A549 (cell line): ENCODE data around the gene ZFP57.
A peak's percentile ranks its signal among the peaks of the same experiment; 100 is the strongest.
"Not testable (repeated sequence)": the region's sequence is repeated elsewhere in the genome, so short reads cannot be mapped to it uniquely, and the experiment has no call there.

Source experiments
- BHLHE40 ChIP-seq: IDR thresholded peaks from 2 replicates; pipeline ENCODE4 v1.6.1; 2012; ENCODE audit warnings: low read depth, low read length, inconsistent platforms
- CEBPB ChIP-seq, 2 experiments: fragments of >200 bp in 1 of 2; sonication (Bioruptor Twin) in 1 of 2; formaldehyde crosslinking in 1 of 2; IDR thresholded peaks; 2 replicates each; pipeline ENCODE4 v1.6.1; 2012 to 2016
- CHD2 ChIP-seq: fragments of 150-350 bp; IDR thresholded peaks from 2 replicates; pipeline ENCODE4 v1.6.1; 2014; ENCODE audit warnings: low read length; ENCODE audit not compliant: partially characterized antibody
- CTCF ChIP-seq: fragments of >200 bp; sonication (Bioruptor Twin); formaldehyde crosslinking; IDR thresholded peaks from 3 replicates; pipeline ENCODE4 v1.5.1; 2016
- EP300 ChIP-seq, 2 experiments: fragments of >200 bp; sonication (Bioruptor Twin); formaldehyde crosslinking; IDR thresholded peaks; 2 replicates in 1 of 2; 3 replicates in 1 of 2; pipeline ENCODE4 v1.6.1; 2016 to 2017
- POLR2A ChIP-seq: IDR thresholded peaks from 2 replicates; pipeline ENCODE4 v1.6.1; 2012; ENCODE audit warnings: mild to moderate bottlenecking, low read length
- RAD21 ChIP-seq, 2 experiments: fragments of >200 bp in 1 of 2; sonication (Bioruptor Twin) in 1 of 2; formaldehyde crosslinking in 1 of 2; IDR thresholded peaks in 1 of 2; conservative IDR thresholded peaks in 1 of 2; 2 replicates in 1 of 2; 3 replicates in 1 of 2; pipeline ENCODE4 v1.6.1; 2012 to 2018; ENCODE audit warnings: inconsistent platforms in 1 of 2
- SMC3 ChIP-seq: fragments of >200 bp; sonication (Bioruptor Twin); formaldehyde crosslinking; IDR thresholded peaks from 3 replicates; pipeline ENCODE4 v1.6.1; 2018; ENCODE audit warnings: inconsistent platforms
- TFCP2L1 ChIP-seq: fragments of 250-450 bp; sonication (Bioruptor Pico); IDR thresholded peaks from 2 replicates; pipeline ENCODE4 v1.5.0; 2021; ENCODE audit warnings: mild to moderate bottlenecking
- USF2 ChIP-seq: fragments of 450-650 bp; IDR thresholded peaks from 2 replicates; pipeline ENCODE4 v1.6.1; 2014; ENCODE audit warnings: antibody characterized with exemption
- ZC3H11A ChIP-seq: fragments of 450-650 bp; IDR thresholded peaks from 2 replicates; pipeline ENCODE4 v1.6.1; 2014; ENCODE audit warnings: antibody characterized with exemption, mild to moderate bottlenecking
- TF ChIP-seq, protein P1 (sequence below): IDR thresholded peaks from 2 replicates; pipeline ENCODE4 v1.6.1; 2012; ENCODE audit warnings: low read depth, borderline replicate concordance

- not testable (repeated sequence) for TF ChIP-seq EP300 (IDR thresholded peaks at IDR 0.05); CTCF; CHD2; RAD21 (conservative IDR thresholded peaks at IDR 0.05 in 1 of 2, IDR thresholded peaks at IDR 0.05 in 1 of 2); POLR2A; USF2; BHLHE40; TFCP2L1 (CRISPR knock-in tag); CEBPB (IDR thresholded peaks at IDR 0.05); SMC3
- TF ChIP-seq ZC3H11A: peak; percentile 28; the same call in 1 of the 2 replicates
- TF ChIP-seq, protein P1, sequence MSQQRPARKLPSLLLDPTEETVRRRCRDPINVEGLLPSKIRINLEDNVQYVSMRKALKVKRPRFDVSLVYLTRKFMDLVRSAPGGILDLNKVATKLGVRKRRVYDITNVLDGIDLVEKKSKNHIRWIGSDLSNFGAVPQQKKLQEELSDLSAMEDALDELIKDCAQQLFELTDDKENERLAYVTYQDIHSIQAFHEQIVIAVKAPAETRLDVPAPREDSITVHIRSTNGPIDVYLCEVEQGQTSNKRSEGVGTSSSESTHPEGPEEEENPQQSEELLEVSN: not testable (repeated sequence)
Observed at GRCh38 chr6:29672116-29672515, 8.8 kb downstream of the ZFP57 start.
